ENCODE measurements around the gene SCYGR1. TPM values are rescaled to one million over a fixed set of nuclear protein-coding genes. Genes with fewer than 3 reads are reported as not detected.

SCYGR1 gene
- total RNA-seq, 1 experiment from 2014 or later: not detected

DNA sequence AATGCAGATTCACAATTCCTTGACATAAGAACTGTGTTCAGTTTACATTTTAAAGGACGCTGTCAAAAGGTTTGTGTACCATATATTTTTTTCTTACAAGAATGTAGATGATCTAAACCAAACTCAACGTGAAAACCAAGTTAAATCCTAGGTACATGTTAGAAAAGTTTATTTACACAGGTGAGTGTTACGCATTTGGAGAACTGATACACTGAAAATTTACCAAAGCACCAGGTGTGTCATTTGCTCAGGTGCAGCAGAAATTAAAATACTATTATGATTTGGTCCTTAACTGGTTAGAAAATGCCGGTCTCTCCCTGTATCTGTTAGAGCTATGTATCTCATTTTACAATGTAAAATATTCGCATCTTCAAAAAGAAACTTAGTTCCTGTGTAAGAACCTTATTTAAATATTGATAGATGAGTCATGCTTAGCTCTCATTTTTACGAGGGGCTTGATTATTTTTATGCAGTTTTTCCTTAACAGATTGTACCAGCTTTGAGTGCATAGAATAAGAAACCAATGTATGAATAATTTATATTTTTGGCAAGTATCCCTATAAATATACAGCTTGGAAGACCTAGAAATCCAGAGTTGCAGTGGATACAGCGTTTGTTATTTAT lies 37.6 kb downstream of the SCYGR1 start:
- intact Hi-C loops (cut with micrococcal nuclease): no loop called here
- ATAC-seq: peak; percentile 73
- Histone ChIP-seq H3K27ac (ENCODE audit: low read length) (peak overlapping the region; percentile 13; the same call in 1 of the 2 replicates), H3K4me1 (ENCODE audit: insufficient read depth, low read length) (peaks cover 15% of the 10 kb centered on the region), H4K20me1 (ENCODE audit: low read length) (no peaks in the 10 kb centered on the region), H3K4me3 (ENCODE audit: low read length) (no peak overlapping the region), H3K9me2 (replicated peaks; ENCODE audit: low read length) (no peaks in the 10 kb centered on the region), H3K27me3 (ENCODE audit: low read length) (no peaks in the 10 kb centered on the region), H2AFZ (ENCODE audit: low read length) (no peak overlapping the region), H3K36me3 (ENCODE audit: low read depth, low read length) (peaks cover 17% of the 10 kb centered on the region; the same call in 1 of the 2 replicates), H3K79me2 (ENCODE audit: low read length) (no peaks in the 10 kb centered on the region), H3K9ac (ENCODE audit: low read length) (no peak overlapping the region), H3F3A (ENCODE audit: low read length, unreplicated experiment) (no peaks in the 10 kb centered on the region), H3K9me3 (ENCODE audit: low read length) (no peaks in the 10 kb centered on the region), H3K4me2 (ENCODE audit: low read length) (peak overlapping the region; percentile 23; the same call in 1 of the 2 replicates)
- DNase-seq: peak; percentile 52
- ChIA-PET CTCF (no interaction called here), POLR2A (ENCODE audit: unreplicated experiment) (no interaction called here)
- no peak for TF ChIP-seq EZH2 (IDR thresholded peaks at IDR 0.05; ENCODE audit: low read length, unreplicated experiment)
- TF ChIP-seq CTCF (conservative IDR thresholded peaks at IDR 0.05; ENCODE audit: low read depth, low read length): no peak
- no peak for TF ChIP-seq EZH2phosphoT487 (IDR thresholded peaks at IDR 0.05; ENCODE audit: borderline replicate concordance, low read length)
- BruUV-seq (replicated peaks): no TSS peak

DNA sequence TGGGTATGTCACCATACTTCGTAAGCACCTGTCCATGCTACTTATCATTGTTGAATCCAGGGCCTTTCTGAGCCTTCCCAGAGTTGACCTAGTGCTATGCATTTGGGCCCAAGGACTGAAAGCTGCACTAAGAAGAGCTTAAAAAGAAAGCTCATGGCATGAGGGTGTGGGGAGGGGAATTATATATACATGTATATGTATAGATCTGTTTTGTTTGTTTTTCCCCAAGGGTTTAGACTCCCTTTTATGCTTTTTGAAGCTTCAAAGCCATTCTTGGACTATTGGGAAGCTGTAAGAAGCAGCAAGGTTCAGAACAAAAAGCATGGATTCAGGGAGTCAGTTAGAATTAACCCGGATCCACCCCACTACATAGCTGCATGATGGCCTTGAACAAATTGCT lies 39.4 kb downstream of the SCYGR1 start:
- no TSS peak for BruUV-seq (replicated peaks)

More for the DNA sequence above, 39.4 kb downstream of the SCYGR1 start:
- Histone ChIP-seq H3K27ac (ENCODE audit: low read length) (no peak overlapping the region), H4K20me1 (ENCODE audit: low read length) (no peaks in the 10 kb centered on the region), H3K9me3 (ENCODE audit: low read length) (no peaks in the 10 kb centered on the region), H3K9me2 (replicated peaks; ENCODE audit: low read length) (no peaks in the 10 kb centered on the region), H3K9ac (ENCODE audit: low read length) (no peak overlapping the region), H2AFZ (ENCODE audit: low read length) (no peak overlapping the region), H3K4me1 (ENCODE audit: insufficient read depth, low read length) (peaks cover 15% of the 10 kb centered on the region), H3K4me3 (ENCODE audit: low read length) (no peak overlapping the region), H3K27me3 (ENCODE audit: low read length) (no peaks in the 10 kb centered on the region), H3K36me3 (ENCODE audit: low read depth, low read length) (peaks cover 17% of the 10 kb centered on the region; the same call in 1 of the 2 replicates), H3K4me2 (ENCODE audit: low read length) (no peak overlapping the region), H3K79me2 (ENCODE audit: low read length) (no peaks in the 10 kb centered on the region), H3F3A (ENCODE audit: low read length, unreplicated experiment) (no peaks in the 10 kb centered on the region)
- TF ChIP-seq CTCF (conservative IDR thresholded peaks at IDR 0.05; ENCODE audit: low read depth, low read length): no peak
- no peak for TF ChIP-seq EZH2phosphoT487 (IDR thresholded peaks at IDR 0.05; ENCODE audit: borderline replicate concordance, low read length)
- TF ChIP-seq EZH2 (IDR thresholded peaks at IDR 0.05; ENCODE audit: low read length, unreplicated experiment): no peak
- DNase-seq (no peak), ATAC-seq (no peak)
- intact Hi-C loops (cut with micrococcal nuclease): no loop called here
- CTCF ChIA-PET: interaction anchor here (0.6 kb wide), 1 partner anchor 9 kb away, joined by 4 read pairs; no protein-coding TSS in a partner anchor
- POLR2A ChIA-PET (ENCODE audit: unreplicated experiment): no interaction called here

All from PC-3 (cell line).